ENCODE results near the gene KDM4B. TPM values are rescaled to one million over a fixed set of nuclear protein-coding genes. Genes with fewer than 3 reads are reported as not detected.

The KDM4B gene
- total and polyA plus RNA-seq, 7 donors: 9.3 to 45.9 (median 29.5) TPM

GRCh38 chr19:5074407-5074806 lies 105.5 kb downstream of the KDM4B start:
- DNase-seq: peak in 1 of 2 donors; percentile 41
- Histone ChIP-seq H3K9me3 (no peaks in the 10 kb centered on the region), H3K4me3 (no peak overlapping the region), H3K4me1 (no peaks in the 10 kb centered on the region), H3K36me3 (ENCODE audit: insufficient read depth in 1 of 2, low read depth in 1 of 2) (peaks cover 0 to 38% of the 10 kb centered on the region in 2 donors), H3K27ac (no peak overlapping the region), H3K27me3 (ENCODE audit: insufficient read depth in 3 of 3, low read length in 2 of 3) (no peaks in the 10 kb centered on the region)
- ATAC-seq: no peak
- intact Hi-C loops (cut with DNase I): no loop called here
- 84 to 90% (median 89%) methylated on average over 20 of the region's 20 CpGs for WGBS, 3 donors
- TF ChIP-seq CTCF (IDR thresholded peaks at IDR 0.05): no peak

GRCh38 chr19:5074830-5075394 lies 106.0 kb downstream of the KDM4B start:
- TF ChIP-seq CTCF (IDR thresholded peaks at IDR 0.05): no peak

GRCh38 chr19:5075597-5075996 lies 106.7 kb downstream of the KDM4B start:
- WGBS, 3 donors: 85 to 90% (median 89%) methylated on average over 13 of the region's 13 CpGs
- ATAC-seq: no peak

More at GRCh38 chr19:5074830-5075394, 106.0 kb downstream of the KDM4B start:
- no peaks in the 10 kb centered on the region for H3K4me1 ChIP-seq
- no peaks in the 10 kb centered on the region for H3K9me3 ChIP-seq
- no peak overlapping the region for H3K4me3 ChIP-seq
- no peaks in the 10 kb centered on the region for H3K27me3 ChIP-seq (ENCODE audit: insufficient read depth in 3 of 3, low read length in 2 of 3)
- H3K27ac ChIP-seq: no peak overlapping the region
- peaks cover 0 to 39% of the 10 kb centered on the region in 2 donors for H3K36me3 ChIP-seq (ENCODE audit: insufficient read depth in 1 of 2, low read depth in 1 of 2)
- DNase-seq (peak in 1 of 2 donors; percentile 50), ATAC-seq (no peak)
- intact Hi-C loops (cut with DNase I): no loop called here
- 70 to 82% (median 79%) methylated on average over 26 to 27 of the region's 27 CpGs for WGBS, 3 donors

GRCh38 chr19:5076440-5077208 lies 107.7 kb downstream of the KDM4B start:
- intact Hi-C loops (cut with DNase I): no loop called here
- WGBS, 3 donors: 83 to 89% (median 84%) methylated on average over 34 to 41 of the region's 44 CpGs
- Histone ChIP-seq H3K9me3 (no peaks in the 10 kb centered on the region), H3K27ac (no peak overlapping the region), H3K36me3 (ENCODE audit: insufficient read depth in 1 of 2, low read depth in 1 of 2) (peaks cover 0 to 46% of the 10 kb centered on the region in 2 donors), H3K27me3 (ENCODE audit: insufficient read depth in 3 of 3, low read length in 2 of 3) (no peaks in the 10 kb centered on the region), H3K4me3 (no peak overlapping the region), H3K4me1 (no peaks in the 10 kb centered on the region)
- no peak for TF ChIP-seq CTCF (IDR thresholded peaks at IDR 0.05)
- DNase-seq (peak in 1 of 2 donors; percentile 44), ATAC-seq (no peak)

More at GRCh38 chr19:5075597-5075996, 106.7 kb downstream of the KDM4B start:
- Histone ChIP-seq H3K9me3 (no peaks in the 10 kb centered on the region), H3K27me3 (ENCODE audit: insufficient read depth in 3 of 3, low read length in 2 of 3) (no peaks in the 10 kb centered on the region), H3K4me3 (no peak overlapping the region), H3K36me3 (ENCODE audit: insufficient read depth in 1 of 2, low read depth in 1 of 2) (peaks cover 0 to 43% of the 10 kb centered on the region in 2 donors), H3K27ac (no peak overlapping the region), H3K4me1 (no peaks in the 10 kb centered on the region)
- no peak for TF ChIP-seq CTCF (IDR thresholded peaks at IDR 0.05)
- intact Hi-C loops (cut with DNase I): no loop called here
- no peak for DNase-seq

Measured in psoas muscle (tissue), 8 donors.